ENCODE measurements around the gene EIF5A. TPM values are rescaled to one million over a fixed set of nuclear protein-coding genes. Genes with fewer than 3 reads are reported as not detected.
A peak's percentile ranks its signal among the peaks of the same experiment; 100 is the strongest.

The EIF5A gene
- total and polyA plus RNA-seq, 7 donors, result 104 to 603 (median 156) TPM

GRCh38 chr17:7260651-7261378 lies 46.6 kb upstream of the EIF5A start:
- Histone ChIP-seq H3K9me3 (no peaks in the 10 kb centered on the region), H3K36me3 (peaks cover 5 to 41% (median 19%) of the 10 kb centered on the region in 4 donors), H3K27me3 (peaks cover 28 to 55% (median 51%) of the 10 kb centered on the region in 3 donors), H3K4me3 (peak overlapping the region; percentile 14 to 50 (median 36)), H3K27ac (peak overlapping the region in 3 of 4 donors; percentile 15 to 45 (median 18)), H3K4me1 (peaks cover 0 to 34% (median 25%) of the 10 kb centered on the region in 4 donors)
- WGBS, 2 donors, result 3 to 9% methylated on average over 54 of the region's 54 CpGs
- peak in 1 of 4 donors; percentile 33 for TF ChIP-seq POLR2AphosphoS5 (IDR thresholded peaks at IDR 0.05)
- TF ChIP-seq EP300 (IDR thresholded peaks at IDR 0.05), result no peak
- no peak for DNase-seq
- intact Hi-C loops (cut with DNase I), result loop anchor here (5.0 kb wide), 2 partner anchors 41 to 81 kb away; no protein-coding TSS in a partner anchor

- Histone ChIP-seq H3K9me3 (no peaks in the 10 kb centered on the region), H3K4me3 (peak overlapping the region; percentile 14 to 50 (median 36)), H3K36me3 (peaks cover 5 to 33% (median 17%) of the 10 kb centered on the region in 4 donors), H3K27me3 (peaks cover 28 to 59% (median 55%) of the 10 kb centered on the region in 3 donors), H3K4me1 (peaks cover 0 to 34% (median 25%) of the 10 kb centered on the region in 4 donors), H3K27ac (peak overlapping the region in 3 of 4 donors; percentile 15 to 45 (median 18))
- DNase-seq, result no peak
- 3 to 4% methylated on average over 71 of the region's 71 CpGs for WGBS, 2 donors
- intact Hi-C loops (cut with DNase I), result loop anchor here (5.0 kb wide), 2 partner anchors 41 to 81 kb away; no protein-coding TSS in a partner anchor
- TF ChIP-seq CTCF (IDR thresholded peaks at IDR 0.05), result no peak
- TF ChIP-seq POLR2A (IDR thresholded peaks at IDR 0.05), result no peak
- TF ChIP-seq EP300 (IDR thresholded peaks at IDR 0.05), result no peak
- no peak for TF ChIP-seq POLR2AphosphoS5 (IDR thresholded peaks at IDR 0.05)
Measured at GRCh38 chr17:7261379-7262191, 45.8 kb upstream of the EIF5A start.

GRCh38 chr17:7262192-7262934 lies 45.1 kb upstream of the EIF5A start, which contains the start of gene CLDN7:
Gene CLDN7 (minus strand): TSS chr17:7262478. CDS start chr17:7262043, 435 bp downstream.
- no peaks in the 10 kb centered on the region for H3K9me3 ChIP-seq
- H3K4me3 ChIP-seq, result peak within 1 kb of the TSS; percentile 14 to 50 (median 36)
- 2 to 5% methylated on average over 64 of the region's 64 CpGs for WGBS, 2 donors
- peaks cover 5 to 26% (median 12%) of the 10 kb centered on the region in 4 donors for H3K36me3 ChIP-seq
- peak within 1 kb of the TSS in 3 of 4 donors; percentile 18 to 45 (median 37) for H3K27ac ChIP-seq
- H3K4me1 ChIP-seq, result peaks cover 0 to 34% (median 25%) of the 10 kb centered on the region in 4 donors
- intact Hi-C loops (cut with DNase I), result loop anchor here (5.0 kb wide), 2 partner anchors 40 to 80 kb away; no protein-coding TSS in a partner anchor
- no peak for TF ChIP-seq EP300 (IDR thresholded peaks at IDR 0.05)
- TF ChIP-seq POLR2AphosphoS5 (IDR thresholded peaks at IDR 0.05), result peak in 1 of 4 donors; percentile 69
- peak in 1 of 2 donors; percentile 61 for TF ChIP-seq POLR2A (IDR thresholded peaks at IDR 0.05)
- no peak for DNase-seq
- H3K27me3 ChIP-seq, result peaks cover 28 to 61% (median 55%) of the 10 kb centered on the region in 3 donors

- TF ChIP-seq POLR2A (IDR thresholded peaks at IDR 0.05), result peak in 1 of 2 donors; percentile 31
- TF ChIP-seq EP300 (IDR thresholded peaks at IDR 0.05), result no peak
- Histone ChIP-seq H3K36me3 (peaks cover 0 to 18% (median 8%) of the 10 kb centered on the region in 4 donors), H3K4me1 (peaks cover 0 to 34% (median 25%) of the 10 kb centered on the region in 4 donors), H3K9me3 (no peaks in the 10 kb centered on the region), H3K4me3 (peak overlapping the region in 3 of 4 donors; percentile 9 to 23 (median 23)), H3K27ac (peak overlapping the region in 2 of 4 donors; percentile 18 to 37), H3K27me3 (peaks cover 28 to 66% (median 55%) of the 10 kb centered on the region in 3 donors)
- intact Hi-C loops (cut with DNase I), result loop anchor here (5.0 kb wide), 2 partner anchors 39 to 79 kb away; no protein-coding TSS in a partner anchor
- WGBS, 2 donors, result 3 to 7% methylated on average over 26 of the region's 26 CpGs
- no peak for DNase-seq
Measured at GRCh38 chr17:7262935-7263800, 44.3 kb upstream of the EIF5A start.

GRCh38 chr17:7263801-7264078 lies 43.7 kb upstream of the EIF5A start:
- Histone ChIP-seq H3K27ac (no peak overlapping the region), H3K27me3 (peaks cover 28 to 66% (median 55%) of the 10 kb centered on the region in 3 donors), H3K4me3 (peak overlapping the region in 1 of 4 donors; percentile 23), H3K9me3 (no peaks in the 10 kb centered on the region), H3K36me3 (peaks cover 0 to 12% (median 4%) of the 10 kb centered on the region in 4 donors), H3K4me1 (peaks cover 0 to 34% (median 25%) of the 10 kb centered on the region in 4 donors)
- 10 to 37% methylated on average over 4 of the region's 4 CpGs for WGBS, 2 donors
- DNase-seq, result no peak
- intact Hi-C loops (cut with DNase I), result loop anchor here (5.0 kb wide), 2 partner anchors 39 to 79 kb away; no protein-coding TSS in a partner anchor
- no peak for TF ChIP-seq EP300 (IDR thresholded peaks at IDR 0.05)
- no peak for TF ChIP-seq POLR2AphosphoS5 (IDR thresholded peaks at IDR 0.05)
- TF ChIP-seq POLR2A (IDR thresholded peaks at IDR 0.05), result no peak
- TF ChIP-seq CTCF (IDR thresholded peaks at IDR 0.05), result no peak
